ENCODE data around the gene OR10T2.

DNA sequence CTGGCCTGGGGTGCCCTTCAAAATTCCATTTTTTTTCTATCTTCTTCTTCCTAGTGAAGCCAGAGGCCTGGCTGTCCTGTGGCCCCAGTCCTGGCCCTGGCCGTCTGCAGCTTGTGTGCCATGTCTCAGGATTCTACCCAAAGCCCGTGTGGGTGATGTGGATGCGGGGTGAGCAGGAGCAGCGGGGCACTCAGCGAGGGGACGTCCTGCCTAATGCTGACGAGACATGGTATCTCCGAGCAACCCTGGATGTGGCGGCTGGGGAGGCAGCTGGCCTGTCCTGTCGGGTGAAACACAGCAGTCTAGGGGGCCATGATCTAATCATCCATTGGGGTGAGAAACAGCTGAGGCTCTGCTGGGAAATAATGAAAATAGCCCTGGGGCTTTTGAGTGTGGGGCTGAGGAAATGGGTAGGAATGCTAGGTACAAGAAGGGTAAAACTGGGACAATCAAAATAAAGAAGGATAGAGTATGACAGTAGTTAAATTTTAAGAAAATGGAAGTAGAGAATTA, 43.4 kb downstream of the OR10T2 start:
- no peak for TF ChIP-seq POLR2A (IDR thresholded peaks at IDR 0.05)
- TF ChIP-seq, protein P1, sequence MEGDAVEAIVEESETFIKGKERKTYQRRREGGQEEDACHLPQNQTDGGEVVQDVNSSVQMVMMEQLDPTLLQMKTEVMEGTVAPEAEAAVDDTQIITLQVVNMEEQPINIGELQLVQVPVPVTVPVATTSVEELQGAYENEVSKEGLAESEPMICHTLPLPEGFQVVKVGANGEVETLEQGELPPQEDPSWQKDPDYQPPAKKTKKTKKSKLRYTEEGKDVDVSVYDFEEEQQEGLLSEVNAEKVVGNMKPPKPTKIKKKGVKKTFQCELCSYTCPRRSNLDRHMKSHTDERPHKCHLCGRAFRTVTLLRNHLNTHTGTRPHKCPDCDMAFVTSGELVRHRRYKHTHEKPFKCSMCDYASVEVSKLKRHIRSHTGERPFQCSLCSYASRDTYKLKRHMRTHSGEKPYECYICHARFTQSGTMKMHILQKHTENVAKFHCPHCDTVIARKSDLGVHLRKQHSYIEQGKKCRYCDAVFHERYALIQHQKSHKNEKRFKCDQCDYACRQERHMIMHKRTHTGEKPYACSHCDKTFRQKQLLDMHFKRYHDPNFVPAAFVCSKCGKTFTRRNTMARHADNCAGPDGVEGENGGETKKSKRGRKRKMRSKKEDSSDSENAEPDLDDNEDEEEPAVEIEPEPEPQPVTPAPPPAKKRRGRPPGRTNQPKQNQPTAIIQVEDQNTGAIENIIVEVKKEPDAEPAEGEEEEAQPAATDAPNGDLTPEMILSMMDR (IDR thresholded peaks at IDR 0.05): no peak
- no peak for TF ChIP-seq EP300 (IDR thresholded peaks at IDR 0.05)
- no peak for TF ChIP-seq POLR2AphosphoS5 (IDR thresholded peaks at IDR 0.05)
